Right ventricle myocardium superior (tissue), 1 donor: ENCODE measurements around the gene ASMT. TPM values are rescaled to one million over a fixed set of nuclear protein-coding genes. Genes with fewer than 3 reads are reported as not detected.
"Not testable (repeated sequence)": the region's sequence is repeated elsewhere in the genome, so short reads cannot be mapped to it uniquely, and the experiment has no call there.

Experiments
- ATAC-seq: fragments of 200-7000 bp; cut with Tn5 transposase; one replicate; pipeline ENCODE4 v1.9.1; 2020; ENCODE audit warnings: mild to moderate bottlenecking; ENCODE audit not compliant: poor library complexity
- DNase-seq: peaks from one replicate; pipeline ENCODE4 v3.0.0-alpha.2; 2020
- intact Hi-C: fragments of 100-400 bp; cut with DNase I; formaldehyde crosslinking; loops from one replicate; pipeline ENCODE4 v1.11.2; 2022
- total RNA-seq: library from RNA; stranded (reverse); fragmentation: NEBNext Ultra II Directional; extraction: Animal tissue kit (Norgen Biotek cat#: 25700); gene quantifications from one replicate; pipeline ENCODE4 v1.2.1, GENCODE V29; 2021
- donor health status: DM: no; HTN: yes; CAD: no; lungs with severe emphysema.

The ASMT gene
- total RNA-seq, 1 donor from 2014 or later: not detected

GRCh38 chrX:1681856-1682255 is 67.0 kb downstream of the ASMT start:
- ATAC-seq, intact Hi-C loops: not testable (repeated sequence)

GRCh38 chrX:1682501-1682900 is 67.6 kb downstream of the ASMT start:
- intact Hi-C loops, ATAC-seq, DNase-seq: not testable (repeated sequence)

More at GRCh38 chrX:1681856-1682255, 67.0 kb downstream of the ASMT start:
- not testable (repeated sequence) for DNase-seq

GRCh38 chrX:1684883-1685282 is 70.0 kb downstream of the ASMT start:
- intact Hi-C loops, ATAC-seq, DNase-seq: not testable (repeated sequence)

- ATAC-seq, intact Hi-C loops, DNase-seq: not testable (repeated sequence)
These were observed 70.6 kb downstream of the ASMT start for GRCh38 chrX:1685444-1685880.

GRCh38 chrX:1686642-1687041 is 71.8 kb downstream of the ASMT start:
- DNase-seq: no peak
- intact Hi-C loops: no loop called here

More at GRCh38 chrX:1686642-1687041, 71.8 kb downstream of the ASMT start:
- no peak for ATAC-seq

Other genes starting within 250 kb of the ASMT start
- 141 TPM for gene SLC25A6, start 222.9 kb upstream of the ASMT start, total RNA-seq
- 31.8 TPM for gene ASMTL, start 162.2 kb upstream of the ASMT start, total RNA-seq
- 1.6 TPM for gene P2RY8, start 77.9 kb upstream of the ASMT start, total RNA-seq
- gene AKAP17A, start 23.5 kb upstream of the ASMT start, total RNA-seq: 12.4 TPM